ENCODE data around the gene ASPDH. TPM values are rescaled to one million over a fixed set of nuclear protein-coding genes. Genes with fewer than 3 reads are reported as not detected.

Gene ASPDH
- polyA plus RNA-seq, 2 of the 4 experiments (the other 2 are of a cell fraction), result not detected

DNA sequence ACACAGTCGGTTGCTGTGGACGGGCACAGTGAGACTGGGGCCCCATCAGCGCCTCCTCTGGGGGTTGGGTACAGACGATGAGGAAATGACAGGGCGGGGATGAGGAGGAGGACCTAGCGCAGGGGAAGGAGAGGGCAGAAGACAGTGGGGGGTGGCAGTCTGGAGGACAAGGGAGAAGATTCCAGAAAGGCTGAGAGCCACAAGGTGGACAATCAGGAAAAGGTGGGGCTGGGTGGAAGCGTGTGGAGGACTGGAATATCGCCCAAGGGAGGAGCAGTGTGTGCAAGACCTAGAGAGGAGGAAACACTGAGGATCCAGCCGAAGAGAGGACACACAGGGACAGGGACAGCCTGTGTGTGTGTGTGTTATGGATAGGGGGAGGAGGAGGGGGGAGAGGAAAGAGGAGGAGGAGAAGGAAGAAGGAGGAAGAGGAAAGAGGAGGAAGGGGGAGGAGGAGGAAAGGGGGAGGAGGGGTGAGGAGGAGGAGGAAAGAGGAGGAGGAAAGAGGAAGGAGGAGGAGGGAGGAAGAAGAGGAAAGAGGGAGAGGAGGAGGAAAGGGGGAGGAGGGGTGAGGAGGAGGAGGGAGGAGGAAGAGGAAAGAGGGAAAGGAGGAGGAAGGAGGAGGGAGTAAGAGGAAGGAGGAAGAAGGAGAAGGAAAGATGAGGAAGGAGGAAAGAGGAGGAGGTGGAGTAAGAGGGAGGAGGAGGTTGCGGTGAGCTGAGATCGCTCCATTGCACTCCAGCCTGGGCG is 21.2 kb downstream of the ASPDH start (continued):
- TF ChIP-seq PBX3 (IDR thresholded peaks at IDR 0.05) (no peak), RCOR1 (IDR thresholded peaks at IDR 0.05; ENCODE audit: low read depth, low read length) (no peak)

- WGBS (ENCODE audit: missing lambda C conversion rate), result 81% methylated on average over 23 of the region's 26 CpGs
- ChIA-PET CTCF (interaction anchor here (1.3 to 2.5 kb wide), 2 partner anchors 10 to 12 kb away, joined by 6 to 17 read pairs; no protein-coding TSS in a partner anchor), POLR2A (no interaction called here)
- H3K4me2 ChIP-seq, result no peak overlapping the region
- no peak for ATAC-seq
- FAIRE-seq, result no peak
- DNase-seq (ENCODE audit: low read depth in 1 of 2, low spot score in 1 of 2), result no peak
- no peak overlapping the region for H3K4me3 ChIP-seq
- TF ChIP-seq FOSB (CRISPR knock-in tag; IDR thresholded peaks at IDR 0.05), result no peak
- no peak for TF ChIP-seq BCL3 (IDR thresholded peaks at IDR 0.05)
- TF ChIP-seq GATA3 (IDR thresholded peaks at IDR 0.05; ENCODE audit: borderline replicate concordance), result no peak
- TF ChIP-seq FOSL2 (IDR thresholded peaks at IDR 0.05), result no peak
- TF ChIP-seq FOSL2 (CRISPR knock-in tag; IDR thresholded peaks at IDR 0.05), result no peak
- peaks cover 7% of the 10 kb centered on the region for H3K9me3 ChIP-seq
- peaks cover 9% of the 10 kb centered on the region; the same call in 2 of the 3 replicates for H3K4me1 ChIP-seq
- no peak overlapping the region for H3K27ac ChIP-seq
Measured at GRCh38 chr19:50490991-50491472, 22.7 kb downstream of the ASPDH start.

DNA sequence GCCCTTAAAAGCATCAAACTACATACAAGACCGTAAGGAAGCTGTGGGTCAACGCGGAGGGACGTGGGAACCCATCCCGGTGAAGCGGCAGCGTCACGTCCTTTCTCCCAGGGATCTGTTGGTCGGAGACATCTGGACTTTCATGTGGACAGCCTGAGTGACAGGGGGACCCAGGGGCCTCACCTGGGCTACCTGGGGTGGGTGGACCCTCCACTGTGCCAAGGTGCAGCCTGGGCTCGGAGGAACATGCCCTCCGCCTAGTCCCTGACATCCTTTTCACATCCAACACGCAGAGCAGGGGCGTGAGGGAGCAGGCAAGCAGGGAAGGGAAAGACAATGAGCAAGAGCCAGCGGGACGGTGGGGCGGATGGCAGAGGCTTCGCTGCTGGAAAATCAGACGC is 23.3 kb downstream of the ASPDH start:
- peaks cover 9% of the 10 kb centered on the region; the same call in 2 of the 3 replicates for H3K4me1 ChIP-seq
- no peak for FAIRE-seq
- H3K27ac ChIP-seq, result no peak overlapping the region
- H3K9me3 ChIP-seq, result peaks cover 13% of the 10 kb centered on the region
- no peak for DNase-seq (ENCODE audit: low read depth in 1 of 2, low spot score in 1 of 2)
- ChIA-PET CTCF (interaction anchor here (1.3 to 2.5 kb wide), 2 partner anchors 10 to 11 kb away, joined by 6 to 17 read pairs; no protein-coding TSS in a partner anchor), POLR2A (no interaction called here)
- ATAC-seq, result no peak
- no peak for TF ChIP-seq USF2 (IDR thresholded peaks at IDR 0.05)
- no peak for TF ChIP-seq CHD2 (IDR thresholded peaks at IDR 0.05; ENCODE audit: low read length, partially characterized antibody)
- no peak for TF ChIP-seq FOSL2 (IDR thresholded peaks at IDR 0.05)
- TF ChIP-seq FOSL2 (CRISPR knock-in tag; IDR thresholded peaks at IDR 0.05), result no peak
- no peak for TF ChIP-seq ZSCAN20 (CRISPR knock-in tag; IDR thresholded peaks at IDR 0.05)
- TF ChIP-seq EHF (CRISPR knock-in tag; IDR thresholded peaks at IDR 0.05), result no peak
- no peak for TF ChIP-seq JUN (IDR thresholded peaks at IDR 0.05)
- TF ChIP-seq HDAC2 (IDR thresholded peaks at IDR 0.05), result no peak
- no peak overlapping the region for H3K4me3 ChIP-seq
- no peak overlapping the region for H3K4me2 ChIP-seq
- 97% methylated on average over 18 of the region's 18 CpGs for WGBS (ENCODE audit: missing lambda C conversion rate)

GRCh38 chr19:50489461-50490011 is 24.2 kb downstream of the ASPDH start:
- ATAC-seq, result no peak
- POLR2A ChIA-PET, result no interaction called here
- Histone ChIP-seq H3K4me2 (no peak overlapping the region), H3K9me3 (peaks cover 16% of the 10 kb centered on the region), H3K4me1 (peaks cover 9% of the 10 kb centered on the region; the same call in 2 of the 3 replicates), H3K4me3 (no peak overlapping the region), H3K27ac (no peak overlapping the region)
- WGBS (ENCODE audit: missing lambda C conversion rate), result 88% methylated on average over 24 of the region's 24 CpGs
- TF ChIP-seq FOXS1 (CRISPR knock-in tag; IDR thresholded peaks at IDR 0.05) (no peak), BHLHE40 (IDR thresholded peaks at IDR 0.05; ENCODE audit: low read depth, low read length) (no peak), CHD4 (IDR thresholded peaks at IDR 0.05; ENCODE audit: borderline replicate concordance) (no peak), CHD2 (IDR thresholded peaks at IDR 0.05; ENCODE audit: low read length, partially characterized antibody) (no peak), TP53 (CRISPR knock-in tag; IDR thresholded peaks at IDR 0.05) (no peak), HOXA7 (CRISPR knock-in tag; IDR thresholded peaks at IDR 0.05) (no peak), PBX3 (IDR thresholded peaks at IDR 0.05) (no peak), RARB (CRISPR knock-in tag; IDR thresholded peaks at IDR 0.05) (no peak), HOXB13 (CRISPR knock-in tag; IDR thresholded peaks at IDR 0.05; ENCODE audit: low read depth) (no peak), ATOH8 (CRISPR knock-in tag; IDR thresholded peaks at IDR 0.05; ENCODE audit: low read depth) (no peak), KDM5A (IDR thresholded peaks at IDR 0.05) (no peak), TFCP2L1 (CRISPR knock-in tag; IDR thresholded peaks at IDR 0.05) (no peak)
- TF ChIP-seq, protein P1, sequence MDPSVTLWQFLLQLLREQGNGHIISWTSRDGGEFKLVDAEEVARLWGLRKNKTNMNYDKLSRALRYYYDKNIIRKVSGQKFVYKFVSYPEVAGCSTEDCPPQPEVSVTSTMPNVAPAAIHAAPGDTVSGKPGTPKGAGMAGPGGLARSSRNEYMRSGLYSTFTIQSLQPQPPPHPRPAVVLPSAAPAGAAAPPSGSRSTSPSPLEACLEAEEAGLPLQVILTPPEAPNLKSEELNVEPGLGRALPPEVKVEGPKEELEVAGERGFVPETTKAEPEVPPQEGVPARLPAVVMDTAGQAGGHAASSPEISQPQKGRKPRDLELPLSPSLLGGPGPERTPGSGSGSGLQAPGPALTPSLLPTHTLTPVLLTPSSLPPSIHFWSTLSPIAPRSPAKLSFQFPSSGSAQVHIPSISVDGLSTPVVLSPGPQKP (IDR thresholded peaks at IDR 0.05; ENCODE audit: low read depth, low read length), result no peak
- CTCF ChIA-PET, result interaction anchor here (0.9 to 2.5 kb wide), 3 partner anchors 10 to 29 kb away, joined by 3 to 17 read pairs (median 5); no protein-coding TSS in a partner anchor
- no peak for FAIRE-seq
- DNase-seq (ENCODE audit: low read depth in 1 of 2, low spot score in 1 of 2), result no peak

All from A549 (cell line).